ENCODE data around the gene SDHD. TPM values are rescaled to one million over a fixed set of nuclear protein-coding genes. Genes with fewer than 3 reads are reported as not detected.

SDHD gene
- 65.9 to 85.7 TPM (median 72.4 TPM) in 5 replicates for total RNA-seq (2022; extraction: Qiagen RNA extraction; ENCODE audit: low read depth)

DNA sequence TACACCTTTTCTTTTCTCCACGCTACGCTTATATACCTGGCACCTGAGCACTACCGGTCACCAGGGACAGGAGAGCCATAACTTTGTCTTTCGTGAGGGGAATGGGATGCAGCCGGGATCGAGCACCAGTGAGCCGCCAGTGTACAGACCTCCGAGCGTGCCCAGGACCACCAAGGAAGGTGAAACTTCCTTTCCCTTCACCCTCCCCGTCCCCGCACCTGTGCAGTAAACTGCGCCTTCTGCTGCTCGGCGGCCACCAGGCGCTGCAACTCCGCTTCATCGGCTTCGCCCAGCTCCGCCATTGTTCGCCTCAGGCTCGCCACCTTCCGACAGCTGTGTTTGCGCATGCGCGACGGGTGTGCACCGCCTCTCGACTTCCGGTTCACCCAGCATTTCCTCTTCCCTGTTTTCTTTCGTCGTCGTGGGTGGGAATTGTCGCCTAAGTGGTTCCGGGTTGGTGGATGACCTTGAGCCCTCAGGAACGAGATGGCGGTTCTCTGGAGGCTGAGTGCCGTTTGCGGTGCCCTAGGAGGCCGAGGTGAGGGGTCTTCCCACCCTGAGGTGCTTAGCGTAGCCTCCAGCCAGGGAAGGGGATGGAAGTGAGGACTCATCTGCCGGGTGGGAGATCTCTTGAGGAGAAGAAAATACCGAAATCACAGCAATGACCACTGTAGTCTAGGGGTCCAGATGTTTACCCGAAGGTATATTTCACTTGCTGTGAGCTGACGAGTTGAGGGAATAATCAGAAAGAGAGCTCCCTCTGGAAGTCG lies at the start of gene SDHD, which contains the start of gene TIMM8B:
Gene SDHD (plus strand): TSS at position 452 of the 770 bp plus-strand sequence. CDS start 35 bp downstream, at position 487.
Gene TIMM8B (minus strand): TSS at position 335 of the 770 bp plus-strand sequence. CDS start 33 bp downstream, at position 302.

DNA sequence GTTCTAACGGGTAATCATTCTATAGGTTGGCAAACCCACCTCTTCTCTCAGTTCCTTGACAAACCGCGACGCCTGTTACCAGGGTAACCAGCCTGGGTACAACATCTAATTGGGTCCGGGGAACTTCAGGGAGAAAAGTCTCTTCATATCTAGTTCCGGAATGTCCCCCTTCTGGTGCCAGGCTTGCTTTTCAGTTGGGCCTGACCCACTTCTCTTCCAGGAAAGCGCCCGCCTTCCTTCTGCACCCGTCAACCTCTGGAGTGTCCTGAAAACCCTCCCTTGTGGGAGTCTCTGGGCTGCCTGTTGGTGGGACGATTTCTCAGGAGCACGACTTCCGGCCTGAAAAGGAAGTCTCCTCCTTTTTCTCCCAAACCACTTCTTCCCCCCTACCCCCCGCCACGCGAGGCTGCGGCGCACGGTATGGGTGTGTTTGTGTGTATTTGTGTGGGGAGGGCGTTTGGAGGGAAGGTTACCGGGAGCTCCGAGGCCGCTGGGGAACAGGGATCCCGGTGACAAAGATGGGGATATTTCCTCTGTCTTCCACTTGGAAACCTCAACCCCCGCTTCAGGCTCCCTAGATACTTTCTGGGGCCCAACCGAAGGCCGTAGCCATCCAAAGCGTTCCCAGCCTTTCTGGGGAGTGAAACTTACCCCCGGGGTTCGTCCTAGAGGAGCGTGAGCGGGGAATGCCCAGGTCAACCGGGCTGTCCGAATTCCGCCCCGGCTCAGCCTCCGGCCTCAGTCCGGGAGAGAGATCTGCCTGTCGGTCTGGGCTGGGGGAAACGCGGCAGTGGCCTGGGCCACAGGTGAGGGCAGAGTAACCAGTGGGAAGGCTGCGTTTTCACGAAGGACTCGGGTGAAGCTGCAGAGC lies 12.5 kb upstream of the SDHD start, which contains the start of the genes NKAPD1 and PIH1D2:
Gene NKAPD1 (plus strand): TSS at position 359 of the 871 bp plus-strand sequence. CDS start 1,276 bp downstream, outside the sequence.
Gene PIH1D2 (minus strand): TSS at position 77 of the 871 bp plus-strand sequence. CDS start 843 bp downstream, outside the sequence.

Other genes starting within 250 kb of the SDHD start
- gene ALG9, start 215.3 kb upstream of the SDHD start, total RNA-seq (2022; extraction: Qiagen RNA extraction; ENCODE audit: low read depth) = 16.4 to 21.3 TPM (median 20.4 TPM) in 5 replicates
- 1.6 to 2.3 TPM (median 1.7 TPM) in 5 replicates for gene FDXACB1, start 207.7 kb upstream of the SDHD start, total RNA-seq (2022; extraction: Qiagen RNA extraction; ENCODE audit: low read depth)
- gene CFAP68, start 207.3 kb upstream of the SDHD start, total RNA-seq (2022; extraction: Qiagen RNA extraction; ENCODE audit: low read depth) = 30.5 to 36.4 TPM (median 33.4 TPM) in 5 replicates
- 10.4 to 25.3 TPM (median 14.6 TPM) in 5 replicates for gene CRYAB, start 175.1 kb upstream of the SDHD start, total RNA-seq (2022; extraction: Qiagen RNA extraction; ENCODE audit: low read depth)
- 0.13 to 0.29 TPM in 2 of 5 replicates, not detected in the others for gene HSPB2, start 174.1 kb upstream of the SDHD start, total RNA-seq (2022; extraction: Qiagen RNA extraction; ENCODE audit: low read depth)
- gene C11orf52, start 168.0 kb upstream of the SDHD start, total RNA-seq (2022; extraction: Qiagen RNA extraction; ENCODE audit: low read depth) = not detected in 5 replicates
- gene DIXDC1, start 149.5 kb upstream of the SDHD start, total RNA-seq (2022; extraction: Qiagen RNA extraction; ENCODE audit: low read depth) = 8.1 to 10.9 TPM (median 10.0 TPM) in 5 replicates
- gene DLAT, start 61.5 kb upstream of the SDHD start, total RNA-seq (2022; extraction: Qiagen RNA extraction; ENCODE audit: low read depth) = 23.4 to 31.5 TPM (median 29.7 TPM) in 5 replicates
- 0.99 to 1.5 TPM (median 1.1 TPM) in 5 replicates for gene PIH1D2, start 12.9 kb upstream of the SDHD start, total RNA-seq (2022; extraction: Qiagen RNA extraction; ENCODE audit: low read depth)
- 13.0 to 15.5 TPM (median 13.7 TPM) in 5 replicates for gene NKAPD1, start 12.6 kb upstream of the SDHD start, total RNA-seq (2022; extraction: Qiagen RNA extraction; ENCODE audit: low read depth)
- 69.6 to 84.5 TPM (median 70.2 TPM) in 5 replicates for gene TIMM8B, start 117 bp upstream of the SDHD start, total RNA-seq (2022; extraction: Qiagen RNA extraction; ENCODE audit: low read depth)
- 92.0 to 107 TPM (median 99.7 TPM) in 5 replicates for gene IL18, start 77.2 kb downstream of the SDHD start, total RNA-seq (2022; extraction: Qiagen RNA extraction; ENCODE audit: low read depth)
- gene TEX12, start 80.5 kb downstream of the SDHD start, total RNA-seq (2022; extraction: Qiagen RNA extraction; ENCODE audit: low read depth) = 0.17 TPM in 1 of 5 replicates, not detected in the others
- gene BCO2, start 88.6 kb downstream of the SDHD start, total RNA-seq (2022; extraction: Qiagen RNA extraction; ENCODE audit: low read depth) = 0.53 to 1.0 TPM (median 0.77 TPM) in 5 replicates
- gene PTS, start 139.6 kb downstream of the SDHD start, total RNA-seq (2022; extraction: Qiagen RNA extraction; ENCODE audit: low read depth) = 30.6 to 31.9 TPM (median 30.9 TPM) in 5 replicates
- gene PLET1, start 174.0 kb downstream of the SDHD start, total RNA-seq (2022; extraction: Qiagen RNA extraction; ENCODE audit: low read depth) = not detected in 5 replicates

Data from A549 treated with GW870086 at 1 μM for 4 hours (cell line).